D341Med (cell line): ENCODE data around the gene SMTNL2.
"Not testable (repeated sequence)": the region's sequence is repeated elsewhere in the genome, so short reads cannot be mapped to it uniquely, and the experiment has no call there.

Source experiments
- DNase-seq: peaks from one replicate; pipeline ENCODE4 v3.0.0; 2012; ENCODE audit warnings: low spot score

Gene SMTNL2

DNA sequence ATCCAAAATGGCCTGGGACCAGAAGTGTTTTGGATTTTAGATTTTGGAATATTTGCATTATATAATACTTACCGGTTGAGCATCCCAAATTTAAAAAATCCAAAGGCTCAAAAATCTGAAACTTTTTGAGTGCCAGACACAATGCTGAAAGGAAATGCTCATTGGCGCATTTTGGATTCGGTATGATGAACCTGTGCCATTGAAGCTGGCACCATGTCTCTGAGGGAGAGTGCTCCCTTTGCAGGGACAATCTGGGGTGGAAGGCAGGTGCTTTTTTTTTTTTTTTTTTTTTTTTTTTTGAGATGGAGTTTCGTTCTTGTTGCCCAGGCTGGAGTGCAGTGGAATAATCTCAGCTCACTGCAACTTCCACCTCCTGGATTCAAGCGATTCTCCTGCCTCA lies 17.7 kb downstream of the SMTNL2 start:
- DNase-seq = no peak

DNA sequence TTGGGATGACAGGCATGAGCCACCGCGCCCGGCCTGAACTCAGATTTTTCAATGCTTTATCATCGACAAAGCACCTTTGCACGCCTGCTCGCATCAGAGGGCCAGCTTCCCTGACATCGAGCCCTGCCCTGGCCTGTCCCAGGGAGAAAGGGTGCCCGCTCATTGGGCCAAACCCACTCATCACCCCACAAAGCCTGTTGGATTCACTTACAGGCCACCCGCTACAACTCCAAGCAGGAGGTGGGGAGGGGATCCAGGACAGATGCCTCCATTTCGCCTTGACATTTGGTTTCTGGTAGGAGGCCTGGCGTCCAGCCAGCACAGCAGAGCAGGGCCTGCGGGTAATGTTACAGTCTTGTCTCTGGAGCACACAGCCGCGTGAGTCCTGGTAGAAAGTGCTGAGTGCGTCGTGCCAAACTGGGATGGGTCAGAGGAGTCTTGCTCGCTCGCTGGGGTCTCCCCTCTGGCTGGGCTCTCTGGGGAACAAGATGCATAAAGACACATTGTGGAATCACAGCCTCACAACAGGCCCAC lies 19.8 kb downstream of the SMTNL2 start:
- DNase-seq = no peak

DNA sequence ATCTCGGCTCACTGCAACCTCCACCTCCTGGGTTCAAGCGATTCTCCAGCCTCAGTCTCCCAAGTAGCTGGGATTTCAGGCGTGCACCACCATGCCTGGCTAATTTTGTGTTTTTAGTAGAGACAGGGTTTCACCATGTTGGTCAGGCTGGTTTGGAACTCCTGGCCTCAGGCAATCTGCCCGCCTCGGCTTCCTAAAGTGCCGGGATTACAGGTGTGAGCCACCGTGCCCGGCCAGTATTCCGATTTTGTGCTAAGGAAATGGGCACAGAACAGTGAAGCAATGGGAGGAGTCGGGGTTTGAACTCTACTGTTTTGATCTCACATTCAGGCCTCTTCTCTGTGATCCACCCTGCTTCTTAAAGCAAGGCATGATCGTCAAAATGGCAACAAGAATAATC lies 20.4 kb downstream of the SMTNL2 start:
- DNase-seq = not testable (repeated sequence)

DNA sequence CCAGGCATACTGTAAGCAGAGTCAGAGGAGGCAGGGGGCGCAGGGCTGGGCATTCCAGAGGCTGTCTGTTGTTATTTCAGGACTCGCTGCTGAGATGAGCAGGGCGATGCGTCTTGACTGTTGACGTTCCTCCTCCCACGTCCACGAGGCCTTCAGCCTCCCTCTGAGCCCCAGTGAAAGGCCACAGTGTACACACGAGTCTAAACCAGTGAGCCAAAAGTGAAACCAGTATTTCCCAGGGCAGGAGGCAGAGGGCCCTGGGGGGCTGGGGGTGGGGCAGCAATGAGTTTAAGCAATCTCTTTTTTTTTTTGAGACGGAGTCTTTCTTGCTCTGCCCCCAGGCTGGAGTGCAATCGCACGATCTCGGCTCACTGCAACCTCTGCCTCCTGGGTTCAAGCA lies 21.5 kb downstream of the SMTNL2 start:
- no peak for DNase-seq

DNA sequence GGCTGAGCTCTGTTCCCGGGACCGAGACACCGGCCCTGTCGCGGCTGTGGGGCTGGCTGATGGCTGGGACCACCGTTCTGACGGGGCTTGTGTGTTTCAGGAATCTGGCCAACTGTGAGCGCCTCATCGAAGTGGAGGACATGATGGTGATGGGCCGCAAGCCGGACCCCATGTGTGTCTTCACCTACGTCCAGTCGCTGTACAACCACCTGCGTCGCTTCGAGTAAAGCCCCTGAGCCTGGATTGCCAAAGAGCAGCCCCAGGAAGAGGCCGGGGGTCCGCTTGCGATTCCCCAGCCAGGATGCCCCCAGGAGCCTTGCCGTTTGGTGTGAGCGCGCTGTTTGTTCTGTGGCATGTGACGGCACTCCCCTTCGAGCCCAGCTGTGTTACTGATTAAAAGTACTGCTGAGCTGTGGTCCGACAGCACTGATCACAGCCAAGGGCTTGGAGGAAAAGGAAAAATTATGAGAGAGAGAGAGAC lies 23.0 kb downstream of the SMTNL2 start:
- no peak for DNase-seq

DNA sequence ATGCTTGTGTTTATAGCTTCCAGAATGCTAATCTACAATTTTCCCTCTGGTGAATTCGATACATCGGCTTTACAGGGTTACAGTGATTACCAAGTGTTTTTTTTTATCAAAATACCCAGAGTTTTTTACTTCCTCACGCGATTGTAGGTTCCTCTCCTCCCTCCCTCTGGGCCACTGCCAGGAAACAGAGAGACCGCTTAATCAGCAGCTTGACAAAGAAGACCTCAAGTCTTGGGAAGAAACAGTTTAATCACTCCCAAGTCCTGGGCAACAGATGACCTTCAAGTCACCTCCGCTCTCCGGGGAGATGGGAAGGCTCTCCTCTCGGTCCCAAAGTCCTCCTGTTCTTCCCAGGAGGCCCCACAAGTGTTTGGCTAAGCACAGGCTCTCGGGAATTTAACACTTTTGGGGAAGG lies 23.5 kb downstream of the SMTNL2 start:
- no peak for DNase-seq

DNA sequence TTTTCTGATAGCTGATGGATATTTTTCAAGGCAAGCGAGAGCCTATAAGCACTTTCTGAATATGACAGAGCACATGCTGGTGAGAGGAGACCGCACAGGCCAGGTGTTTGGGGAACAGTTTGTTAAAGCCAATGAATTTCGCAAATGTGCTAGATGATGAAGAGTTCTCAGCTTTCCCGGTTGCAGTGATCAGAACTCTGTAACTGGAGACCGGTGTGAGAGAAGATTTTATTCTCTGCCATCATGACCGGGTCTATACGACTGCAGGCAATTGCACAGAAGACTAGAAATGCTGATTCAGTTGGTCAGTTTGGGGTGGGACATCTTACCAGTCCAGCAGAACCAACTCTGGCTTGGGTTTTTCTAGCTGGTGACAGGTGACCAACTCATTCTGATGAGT lies 25.4 kb downstream of the SMTNL2 start:
- no peak for DNase-seq

DNA sequence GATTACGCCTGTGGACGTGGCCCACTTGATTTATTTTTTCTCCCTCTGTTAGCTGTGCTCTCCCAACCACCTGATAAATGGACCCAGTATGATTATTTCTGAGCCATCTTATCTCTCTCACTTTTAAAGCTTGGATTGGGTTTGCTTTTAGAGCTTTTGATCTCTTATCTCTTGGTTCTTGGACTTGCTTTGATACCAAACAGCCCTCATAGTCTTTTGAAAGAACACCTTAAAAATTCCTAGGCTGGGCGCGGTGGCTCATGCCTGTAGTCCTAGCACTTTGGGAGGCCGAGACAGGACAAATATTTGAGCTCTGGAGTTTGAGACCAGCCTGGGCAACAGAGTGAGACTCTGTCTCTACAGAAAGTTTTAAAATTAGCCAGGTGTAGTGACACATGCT lies 25.8 kb downstream of the SMTNL2 start:
- DNase-seq = no peak

DNA sequence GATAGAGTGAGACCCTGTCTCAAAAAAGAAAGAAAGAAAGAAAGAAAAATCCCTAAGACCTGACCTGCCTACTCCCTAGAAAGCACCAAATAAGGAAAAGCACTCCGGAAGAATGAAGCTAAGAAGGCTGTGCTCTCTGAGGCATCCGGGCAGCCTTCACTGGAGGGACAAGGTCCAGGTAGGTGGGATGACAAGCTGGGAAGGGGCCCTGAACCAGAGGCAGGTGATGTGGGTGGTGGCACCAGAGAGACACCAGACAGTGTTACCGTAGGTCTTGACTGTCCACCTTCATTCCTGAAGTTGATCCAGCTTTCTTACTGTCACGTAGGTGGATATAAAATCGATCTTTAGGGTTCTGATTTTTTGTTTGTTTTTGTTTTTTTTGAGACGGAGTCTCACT lies 26.3 kb downstream of the SMTNL2 start:
- no peak for DNase-seq

DNA sequence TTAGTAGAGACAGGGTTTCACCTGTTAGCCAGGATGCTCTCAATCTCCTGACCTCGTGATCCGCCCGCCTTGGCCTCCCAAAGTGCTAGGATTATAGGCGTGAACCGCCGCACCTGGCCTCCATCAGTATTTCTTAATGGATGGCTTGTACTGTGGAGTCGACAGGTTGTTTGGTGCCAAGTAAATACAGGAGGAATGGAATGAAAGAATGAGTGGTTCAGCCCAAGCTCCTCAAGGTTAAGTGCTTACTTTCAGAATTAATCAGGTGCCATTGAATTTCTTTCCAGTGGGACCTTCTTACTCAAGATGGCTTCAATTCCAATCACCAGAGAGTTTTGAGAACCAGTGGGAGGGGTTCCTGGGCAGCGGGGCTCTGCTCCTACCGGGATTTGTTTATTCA lies 32.1 kb downstream of the SMTNL2 start:
- no peak for DNase-seq

DNA sequence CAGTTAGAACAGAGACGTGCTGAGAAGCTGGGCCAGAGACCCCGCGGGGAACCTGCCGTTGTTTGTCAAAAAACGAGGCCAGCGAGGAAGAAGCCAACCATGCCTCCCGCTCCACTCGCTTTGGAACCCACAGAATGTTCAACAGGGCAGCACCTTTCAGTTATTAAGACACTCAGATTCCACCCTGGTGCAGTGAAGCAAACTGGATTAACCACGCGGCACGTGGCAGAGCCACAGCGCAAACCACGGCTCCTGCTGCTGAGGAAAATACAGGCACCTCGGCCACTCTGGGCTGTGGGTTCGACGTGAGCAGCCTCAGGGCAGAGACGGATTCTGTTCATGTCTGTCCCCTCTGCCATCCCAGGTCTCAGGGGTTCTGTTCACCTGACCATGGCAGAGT lies 32.8 kb downstream of the SMTNL2 start:
- DNase-seq = no peak

DNA sequence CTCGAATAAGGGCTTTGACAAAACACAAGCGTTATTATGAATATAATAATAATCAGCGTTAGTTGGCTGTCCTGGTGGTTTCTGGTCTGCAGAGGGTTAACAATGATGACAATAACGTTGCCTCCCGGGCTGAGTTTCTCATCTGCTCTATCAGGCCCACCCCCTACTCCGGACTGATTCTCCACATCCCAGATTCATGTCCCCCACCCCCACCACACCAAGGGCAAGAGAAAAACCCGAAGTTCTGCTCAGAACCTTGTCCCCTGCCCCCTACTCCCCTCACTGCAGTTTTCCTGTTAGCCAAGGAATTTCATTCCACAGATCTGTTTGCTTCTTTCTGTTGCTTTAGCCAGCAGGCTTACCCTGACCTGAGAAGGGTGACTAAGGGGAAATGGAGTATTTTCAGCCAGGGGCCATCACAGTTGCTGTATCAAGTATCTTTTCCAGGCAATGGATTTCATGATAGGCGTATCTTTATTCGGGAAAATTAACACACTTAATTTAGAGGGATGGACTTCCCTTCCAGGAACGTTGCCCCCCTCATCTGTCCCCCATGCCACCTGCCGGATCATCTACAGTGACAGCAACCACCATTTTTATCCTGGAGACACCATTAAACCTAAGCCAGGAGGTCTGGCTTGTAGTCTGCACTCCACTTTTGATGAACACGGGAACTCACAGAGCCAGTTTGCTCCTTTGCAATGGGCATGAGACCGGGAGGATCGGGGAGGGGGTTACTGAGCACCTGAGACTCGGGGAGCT lies 33.4 kb downstream of the SMTNL2 start:
- DNase-seq = no peak

DNA sequence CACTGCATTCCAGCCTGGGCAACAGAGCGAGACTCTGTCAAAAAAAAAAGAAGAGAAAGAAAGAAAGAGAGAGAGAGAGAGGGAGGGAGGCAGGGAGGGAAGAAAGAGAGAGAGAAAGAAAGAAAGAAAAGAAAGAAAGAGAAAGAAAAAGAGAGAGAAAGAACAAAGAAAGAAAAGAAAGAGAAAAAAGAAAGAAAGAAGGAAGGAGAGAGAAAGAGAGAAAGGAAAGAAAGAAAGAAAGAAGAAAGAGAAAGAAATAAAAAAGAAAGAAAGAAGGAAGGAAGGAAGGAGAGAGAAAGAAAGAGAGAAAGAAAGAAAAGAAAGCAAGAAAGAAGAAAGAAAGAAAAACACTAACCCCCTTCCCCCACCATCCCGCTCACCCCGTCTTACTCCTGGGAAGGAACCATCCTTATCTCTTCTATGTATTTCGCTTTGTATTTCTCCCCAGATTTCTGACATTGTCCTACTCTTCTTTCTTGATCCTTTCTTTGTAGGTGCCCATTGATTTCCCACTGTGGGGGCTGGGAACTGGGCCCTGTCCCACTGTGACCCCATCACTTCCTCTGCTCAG lies 36.3 kb downstream of the SMTNL2 start:
- DNase-seq = no peak

DNA sequence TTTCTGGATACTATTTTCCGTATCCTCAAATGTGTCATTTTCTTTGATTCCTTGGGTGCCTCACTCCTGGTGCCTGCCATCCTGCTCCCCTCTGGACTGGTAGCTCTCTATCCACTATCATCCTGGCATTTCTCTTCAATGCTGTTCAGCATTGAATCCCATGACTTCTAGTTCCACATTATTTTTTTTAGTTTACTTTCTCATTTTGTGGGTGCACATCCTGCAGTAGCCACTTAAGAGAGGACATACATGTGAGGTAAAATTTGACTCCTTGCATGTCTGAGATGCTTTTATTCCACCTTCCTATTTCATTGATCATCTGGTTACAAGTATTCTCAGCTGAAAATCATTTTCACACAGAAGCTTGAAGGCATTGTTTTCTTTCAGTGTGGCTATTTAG lies 38.0 kb downstream of the SMTNL2 start:
- DNase-seq = no peak

DNA sequence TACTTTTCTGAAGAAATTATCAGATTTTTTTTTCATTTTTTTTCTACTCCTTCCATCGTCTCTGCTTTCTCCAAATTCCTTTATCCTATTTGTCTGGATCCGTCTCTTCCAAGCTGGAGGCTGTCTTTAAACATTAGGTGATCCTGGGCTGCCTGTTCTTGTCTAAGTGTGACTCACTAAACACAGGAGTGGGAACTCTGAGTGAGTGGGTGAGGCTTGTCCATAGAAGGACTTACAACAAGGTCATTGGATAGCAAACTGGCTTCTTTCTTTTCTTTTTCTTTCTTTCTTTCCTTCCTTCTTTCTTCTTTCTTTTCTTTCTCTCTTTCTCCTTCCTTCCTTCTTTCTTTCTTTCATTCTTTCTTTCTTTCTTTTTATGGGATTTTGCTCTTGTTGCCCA lies 38.9 kb downstream of the SMTNL2 start:
- no peak for DNase-seq

DNA sequence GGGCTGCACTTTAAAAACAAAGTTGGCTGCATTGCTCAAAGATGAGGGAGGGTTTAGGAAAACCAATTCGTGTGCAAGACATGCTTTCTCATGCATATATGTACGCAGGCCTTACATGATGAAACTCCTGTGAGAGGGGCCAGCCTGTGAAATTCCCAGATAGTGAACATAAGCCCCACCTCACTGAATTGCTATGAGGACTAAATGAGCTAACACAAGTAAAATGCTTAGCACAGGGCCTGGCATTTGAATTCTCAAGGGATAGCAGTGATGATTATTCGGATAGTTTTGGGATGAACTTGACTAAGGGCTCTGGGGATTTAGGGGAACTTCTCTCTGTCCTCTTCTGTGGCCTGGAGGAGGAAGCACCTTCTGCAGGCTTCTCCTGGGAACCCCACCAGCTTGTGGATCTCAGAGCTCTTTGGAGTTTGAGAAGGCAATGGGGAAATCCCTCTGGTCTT lies 40.2 kb downstream of the SMTNL2 start:
- DNase-seq = not testable (repeated sequence)

DNA sequence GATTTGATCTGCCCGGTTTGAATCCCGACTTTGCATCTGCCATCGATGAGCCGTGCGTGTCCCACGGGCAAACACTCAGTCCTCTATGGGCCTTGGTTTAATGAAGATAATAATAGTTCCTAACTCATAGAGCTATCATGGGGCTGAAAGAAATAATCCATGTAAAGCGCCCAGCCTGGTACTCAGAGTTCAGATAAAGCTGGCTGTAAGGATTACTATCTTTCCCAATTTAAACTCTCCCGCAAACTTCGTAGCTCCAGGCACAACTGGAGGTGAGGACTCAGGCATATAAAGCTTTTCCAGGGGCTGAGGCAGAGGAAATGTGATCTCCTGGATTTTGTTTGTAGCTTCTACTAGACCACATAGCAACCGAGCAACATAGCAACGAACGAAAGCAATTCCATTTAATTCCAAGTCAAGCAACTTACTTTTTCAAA lies 40.9 kb downstream of the SMTNL2 start:
- DNase-seq = no peak

DNA sequence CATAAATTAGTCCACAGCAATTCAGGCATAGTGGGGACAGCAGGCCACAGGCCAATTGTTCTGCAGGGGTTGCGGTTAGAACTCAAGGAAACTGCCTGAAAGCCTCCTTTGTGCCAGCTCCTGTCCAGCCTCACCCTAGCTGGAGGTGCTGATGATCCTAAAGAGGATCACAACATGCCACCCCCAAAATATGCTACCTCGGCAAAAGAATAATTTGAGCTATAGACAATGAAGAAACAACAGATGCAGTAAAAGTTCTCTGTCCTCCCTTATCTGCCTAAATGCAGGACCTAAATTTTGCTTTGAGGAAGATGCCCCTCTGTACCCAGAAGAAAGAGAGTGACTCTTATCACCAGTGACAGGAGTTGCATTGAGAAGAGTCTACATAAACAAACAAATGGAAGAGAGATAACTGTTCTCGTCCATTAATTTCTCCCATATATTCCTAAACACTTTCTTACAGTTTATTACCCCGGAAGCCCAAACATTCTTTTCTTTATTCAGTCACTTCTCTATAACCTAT lies 42.5 kb downstream of the SMTNL2 start:
- no peak for DNase-seq

DNA sequence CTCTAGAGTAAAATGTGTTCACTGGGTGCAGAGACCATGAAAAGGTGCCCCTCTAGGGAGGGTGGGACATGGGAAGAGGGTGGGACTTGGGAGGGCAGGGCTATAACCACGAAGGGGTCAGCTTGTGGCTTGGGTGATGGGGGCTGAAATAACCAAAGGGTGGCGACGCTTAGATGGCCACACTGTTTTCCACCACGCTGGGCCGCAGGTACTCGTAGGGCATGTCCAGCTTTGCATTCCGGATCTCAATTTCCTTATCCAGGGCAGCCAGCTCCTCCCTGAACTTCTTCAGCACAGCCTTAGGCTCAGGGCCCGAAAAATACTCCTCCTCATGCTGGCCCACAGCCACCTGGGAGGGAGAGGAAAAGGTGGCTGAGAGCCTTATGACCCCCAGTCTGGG lies 47.1 kb downstream of the SMTNL2 start:
- DNase-seq = no peak

DNA sequence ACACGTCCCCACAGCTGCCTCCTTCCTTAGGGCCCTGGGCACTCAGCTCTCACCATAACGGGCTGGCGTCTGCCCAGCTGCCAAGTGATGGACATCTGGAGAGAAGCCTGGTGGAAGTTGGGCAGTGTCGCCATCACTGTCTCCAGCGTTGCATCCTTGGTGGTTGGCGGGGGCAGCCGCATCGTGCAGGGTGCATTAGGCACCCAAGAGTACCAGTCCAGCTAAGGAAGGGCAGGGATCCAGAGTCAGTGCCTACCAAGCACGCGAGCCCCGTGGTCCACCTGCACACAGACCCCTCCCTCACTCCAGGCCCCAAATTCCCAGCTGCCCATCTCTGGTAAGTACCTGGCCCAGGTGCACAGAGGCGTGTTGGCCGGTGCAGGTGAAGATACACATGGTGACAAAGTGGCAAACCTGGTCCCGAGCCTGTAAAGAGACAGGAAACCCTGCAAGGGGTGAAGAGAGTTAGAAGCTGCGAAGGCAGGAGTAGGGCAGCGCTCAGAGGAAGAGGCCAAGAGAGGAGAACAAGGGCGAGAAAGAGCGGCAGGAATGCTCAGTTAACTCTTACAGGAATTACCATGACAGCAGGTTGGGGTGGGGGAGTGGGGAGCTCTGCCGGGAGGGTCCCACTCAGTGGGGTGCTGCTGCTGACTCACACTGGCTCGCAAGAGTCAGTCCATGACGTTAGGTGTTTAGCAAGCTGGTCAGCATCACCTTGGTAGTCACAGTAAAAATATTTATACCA lies 47.7 kb downstream of the SMTNL2 start:
- DNase-seq = no peak

DNA sequence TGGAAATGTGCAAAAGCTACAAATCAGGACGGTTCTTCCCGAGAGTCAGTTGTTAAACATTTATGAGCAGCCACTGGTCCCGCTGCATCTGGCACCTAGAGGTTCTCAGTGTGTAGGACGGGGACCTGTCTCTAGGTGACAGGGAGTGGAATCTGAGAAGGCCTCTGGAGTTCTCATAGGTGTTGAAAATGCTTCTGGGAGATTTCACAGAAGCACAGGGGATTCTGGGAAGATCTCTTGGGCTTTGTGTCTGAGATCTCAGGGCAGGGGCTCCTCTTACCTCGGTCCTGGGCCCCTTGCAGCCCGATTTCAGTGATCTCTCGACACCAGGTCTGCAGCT lies 48.2 kb downstream of the SMTNL2 start:
- DNase-seq = no peak

DNA sequence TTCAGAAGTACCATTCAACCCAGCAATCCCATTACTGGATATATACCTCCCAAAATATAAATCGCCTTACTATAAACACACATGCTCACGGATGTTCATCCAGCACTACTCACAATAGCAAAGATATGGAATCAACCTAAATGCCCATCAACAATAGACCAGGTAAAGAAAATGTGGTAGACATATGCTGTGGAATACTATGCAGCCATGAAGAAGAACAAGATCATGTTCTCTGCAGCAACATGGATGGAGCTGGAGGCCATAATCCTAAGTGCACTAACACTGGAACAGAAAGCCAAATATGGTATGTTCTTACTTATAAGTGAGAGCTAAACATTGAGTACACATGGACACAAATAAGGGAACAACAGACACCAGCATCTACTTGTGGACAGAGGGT lies 49.3 kb downstream of the SMTNL2 start:
- no peak for DNase-seq

DNA sequence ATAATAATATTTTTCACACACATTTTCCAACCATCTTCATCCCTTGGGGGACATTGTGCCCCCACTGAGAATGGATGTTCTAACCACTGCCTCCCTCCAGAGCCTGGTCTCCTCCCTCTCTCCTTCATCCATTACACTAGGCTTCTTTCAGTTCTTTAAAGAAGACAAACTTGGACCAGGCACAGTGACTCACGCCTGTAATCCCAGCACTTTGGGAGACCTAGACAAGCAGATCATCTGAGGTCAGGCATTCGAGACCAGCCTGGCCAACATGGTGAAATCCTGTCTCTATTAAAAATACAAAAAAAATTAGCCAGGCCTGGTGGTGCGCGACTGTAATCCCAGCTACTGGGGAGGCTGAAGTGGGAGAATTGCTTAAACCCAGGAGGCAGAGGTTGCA lies 50.6 kb downstream of the SMTNL2 start:
- no peak for DNase-seq
